Measurements from ENCODE around the gene YKT6. TPM values are rescaled to one million over a fixed set of nuclear protein-coding genes. Genes with fewer than 3 reads are reported as not detected.
A peak's percentile ranks its signal among the peaks of the same experiment; 100 is the strongest.

Gene YKT6
- total RNA-seq, 1 experiment from 2014 or later = 107 TPM

GRCh38 chr7:44224974-44225565, 24.3 kb downstream of the YKT6 start:
- no peak for TF ChIP-seq CTCF (IDR thresholded peaks at IDR 0.05; ENCODE audit: unreplicated experiment)
- peaks cover 2% of the 10 kb centered on the region for H3K36me3 Mint-ChIP-seq (ENCODE audit: insufficient read depth, unreplicated experiment)
- H3K9me3 Mint-ChIP-seq (ENCODE audit: unreplicated experiment) = no peaks in the 10 kb centered on the region
- POLR2A ChIA-PET = interaction anchor here (0.9 kb wide), 1 partner anchor 10 kb away, joined by 3 read pairs; no protein-coding TSS in a partner anchor
- CTCF ChIA-PET = interaction anchor here (0.6 to 1.3 kb wide), 5 partner anchors 10 to 336 kb away, joined by 3 to 7 read pairs (median 3); partner anchors contain the start of gene NUDCD3
- H3K4me1 Mint-ChIP-seq (ENCODE audit: insufficient read depth, unreplicated experiment) = peaks cover 26% of the 10 kb centered on the region
- peak overlapping the region; percentile 58 for H3K4me3 Mint-ChIP-seq (ENCODE audit: unreplicated experiment)
- intact Hi-C loops (cut with micrococcal nuclease) = no loop called here
- H3K27me3 Mint-ChIP-seq (ENCODE audit: insufficient read depth, unreplicated experiment) = no peaks in the 10 kb centered on the region
- BruUV-seq (replicated peaks) = no TSS peak
- peak overlapping the region; percentile 9 for H3K27ac Mint-ChIP-seq (ENCODE audit: low read depth, unreplicated experiment)
- DNase-seq (ENCODE audit: unreplicated experiment) = no peak

- TF ChIP-seq CTCF (IDR thresholded peaks at IDR 0.05; ENCODE audit: unreplicated experiment) = no peak
- Mint-ChIP-seq H3K9me3 (ENCODE audit: unreplicated experiment) (no peaks in the 10 kb centered on the region), H3K27ac (ENCODE audit: low read depth, unreplicated experiment) (peak overlapping the region; percentile 9), H3K36me3 (ENCODE audit: insufficient read depth, unreplicated experiment) (no peaks in the 10 kb centered on the region), H3K4me1 (ENCODE audit: insufficient read depth, unreplicated experiment) (peaks cover 26% of the 10 kb centered on the region), H3K4me3 (ENCODE audit: unreplicated experiment) (peak overlapping the region; percentile 58), H3K27me3 (ENCODE audit: insufficient read depth, unreplicated experiment) (no peaks in the 10 kb centered on the region)
- ChIA-PET CTCF (interaction anchor here (0.7 to 0.9 kb wide), 2 partner anchors 11 to 15 kb away, joined by 3 to 7 read pairs; no protein-coding TSS in a partner anchor), POLR2A (interaction anchor here (0.7 kb wide), 1 partner anchor 309 kb away, joined by 3 read pairs; no protein-coding TSS in a partner anchor)
- intact Hi-C loops (cut with micrococcal nuclease) = no loop called here
- BruUV-seq (replicated peaks) = no TSS peak
- DNase-seq (ENCODE audit: unreplicated experiment) = peak; percentile 35
These were observed 25.0 kb downstream of the YKT6 start for GRCh38 chr7:44225566-44226395.

GRCh38 chr7:44226396-44226753, 25.6 kb downstream of the YKT6 start:
- H3K4me3 Mint-ChIP-seq (ENCODE audit: unreplicated experiment) = no peak overlapping the region
- H3K27ac Mint-ChIP-seq (ENCODE audit: low read depth, unreplicated experiment) = no peak overlapping the region
- H3K9me3 Mint-ChIP-seq (ENCODE audit: unreplicated experiment) = no peaks in the 10 kb centered on the region
- no peak for TF ChIP-seq CTCF (IDR thresholded peaks at IDR 0.05; ENCODE audit: unreplicated experiment)
- H3K36me3 Mint-ChIP-seq (ENCODE audit: insufficient read depth, unreplicated experiment) = no peaks in the 10 kb centered on the region
- intact Hi-C loops (cut with micrococcal nuclease) = no loop called here
- peaks cover 26% of the 10 kb centered on the region for H3K4me1 Mint-ChIP-seq (ENCODE audit: insufficient read depth, unreplicated experiment)
- BruUV-seq (replicated peaks) = no TSS peak
- no peaks in the 10 kb centered on the region for H3K27me3 Mint-ChIP-seq (ENCODE audit: insufficient read depth, unreplicated experiment)
- CTCF ChIA-PET = interaction anchor here (0.9 kb wide), 1 partner anchor 14 kb away, joined by 7 read pairs; no protein-coding TSS in a partner anchor
- DNase-seq (ENCODE audit: unreplicated experiment) = no peak
- POLR2A ChIA-PET = interaction anchor here (0.7 kb wide), 1 partner anchor 308 kb away, joined by 3 read pairs; no protein-coding TSS in a partner anchor

- Mint-ChIP-seq H3K4me1 (ENCODE audit: insufficient read depth, unreplicated experiment) (peaks cover 26% of the 10 kb centered on the region), H3K9me3 (ENCODE audit: unreplicated experiment) (no peaks in the 10 kb centered on the region), H3K27ac (ENCODE audit: low read depth, unreplicated experiment) (no peak overlapping the region), H3K36me3 (ENCODE audit: insufficient read depth, unreplicated experiment) (no peaks in the 10 kb centered on the region), H3K4me3 (ENCODE audit: unreplicated experiment) (no peak overlapping the region), H3K27me3 (ENCODE audit: insufficient read depth, unreplicated experiment) (no peaks in the 10 kb centered on the region)
- intact Hi-C loops (cut with micrococcal nuclease) = no loop called here
- ChIA-PET POLR2A (no interaction called here), CTCF (interaction anchor here (0.8 kb wide), 1 partner anchor 12 kb away, joined by 3 read pairs; no protein-coding TSS in a partner anchor)
- TF ChIP-seq CTCF (IDR thresholded peaks at IDR 0.05; ENCODE audit: unreplicated experiment) = no peak
- DNase-seq (ENCODE audit: unreplicated experiment) = no peak
- no TSS peak for BruUV-seq (replicated peaks)
These were observed 27.1 kb downstream of the YKT6 start for GRCh38 chr7:44227911-44228310.

Measured in MCF 10A (cell line).